ENCODE measurements around the gene RPL22. TPM values are rescaled to one million over a fixed set of nuclear protein-coding genes. Genes with fewer than 3 reads are reported as not detected.

The RPL22 gene
- total and polyA plus RNA-seq, 8 donors, result 186 to 378 (median 234) TPM

- peaks cover 0 to 8% (median 3%) of the 10 kb centered on the region in 4 donors for H3K27me3 ChIP-seq
- intact Hi-C loops (cut with DNase I), result no loop called here
- H3K27ac ChIP-seq, result no peak overlapping the region
- no peak for DNase-seq
- no peak for ATAC-seq
- H3K9me3 ChIP-seq, result no peaks in the 10 kb centered on the region
- FAIRE-seq, result no peak
- H3K4me1 ChIP-seq, result peaks cover 0 to 2% (median 0%) of the 10 kb centered on the region in 3 donors
- WGBS, 2 donors, result 84 to 89% methylated on average over 6 of the region's 6 CpGs
- H3K36me3 ChIP-seq, result no peaks in the 10 kb centered on the region
- no peak overlapping the region for H3K4me3 ChIP-seq
- TF ChIP-seq CTCF (IDR thresholded peaks at IDR 0.05), result no peak
Observed at GRCh38 chr1:6175411-6175828, 24.0 kb downstream of the RPL22 start.

GRCh38 chr1:6174621-6175410 is 24.6 kb downstream of the RPL22 start:
- WGBS, 2 donors, result 84 to 91% methylated on average over 5 of the region's 5 CpGs
- intact Hi-C loops (cut with DNase I), result no loop called here
- peaks cover 0 to 8% (median 3%) of the 10 kb centered on the region in 4 donors for H3K27me3 ChIP-seq
- H3K36me3 ChIP-seq, result no peaks in the 10 kb centered on the region
- peaks cover 0 to 2% (median 0%) of the 10 kb centered on the region in 3 donors for H3K4me1 ChIP-seq
- FAIRE-seq (no peak), ATAC-seq (no peak), DNase-seq (no peak)
- no peaks in the 10 kb centered on the region for H3K9me3 ChIP-seq
- H3K27ac ChIP-seq, result no peak overlapping the region
- no peak overlapping the region for H3K4me3 ChIP-seq
- TF ChIP-seq CTCF (IDR thresholded peaks at IDR 0.05), result no peak

DNA sequence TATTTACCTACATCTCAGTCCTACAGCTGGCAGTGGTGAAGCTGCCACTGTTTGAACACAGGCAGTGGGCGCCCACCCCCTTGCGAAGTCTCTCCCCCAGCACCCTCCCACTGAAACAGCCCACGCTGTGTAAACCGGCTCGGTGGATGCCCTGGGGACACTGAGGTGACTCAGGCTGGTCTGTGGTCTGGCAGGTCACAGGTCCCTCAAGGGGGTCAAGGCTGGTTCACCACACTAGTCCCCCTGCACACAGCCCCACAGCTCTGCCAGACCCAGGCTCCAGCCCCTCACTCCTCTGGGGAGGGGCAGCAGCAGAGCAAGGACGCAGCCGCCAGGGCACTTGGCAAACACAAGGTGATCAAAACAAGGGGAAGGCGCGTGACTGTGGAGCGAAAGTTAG is 26.8 kb downstream of the RPL22 start:
- Histone ChIP-seq H3K36me3 (no peaks in the 10 kb centered on the region), H3K4me3 (no peak overlapping the region), H3K4me1 (no peaks in the 10 kb centered on the region), H3K27me3 (no peaks in the 10 kb centered on the region), H3K9me3 (no peaks in the 10 kb centered on the region), H3K27ac (no peak overlapping the region)
- DNase-seq, result no peak
- intact Hi-C loops (cut with DNase I), result no loop called here
- FAIRE-seq, result no peak
- 64 to 65% methylated on average over 10 of the region's 10 CpGs for WGBS, 2 donors
- no peak for TF ChIP-seq CTCF (IDR thresholded peaks at IDR 0.05)
- ATAC-seq, result no peak

DNA sequence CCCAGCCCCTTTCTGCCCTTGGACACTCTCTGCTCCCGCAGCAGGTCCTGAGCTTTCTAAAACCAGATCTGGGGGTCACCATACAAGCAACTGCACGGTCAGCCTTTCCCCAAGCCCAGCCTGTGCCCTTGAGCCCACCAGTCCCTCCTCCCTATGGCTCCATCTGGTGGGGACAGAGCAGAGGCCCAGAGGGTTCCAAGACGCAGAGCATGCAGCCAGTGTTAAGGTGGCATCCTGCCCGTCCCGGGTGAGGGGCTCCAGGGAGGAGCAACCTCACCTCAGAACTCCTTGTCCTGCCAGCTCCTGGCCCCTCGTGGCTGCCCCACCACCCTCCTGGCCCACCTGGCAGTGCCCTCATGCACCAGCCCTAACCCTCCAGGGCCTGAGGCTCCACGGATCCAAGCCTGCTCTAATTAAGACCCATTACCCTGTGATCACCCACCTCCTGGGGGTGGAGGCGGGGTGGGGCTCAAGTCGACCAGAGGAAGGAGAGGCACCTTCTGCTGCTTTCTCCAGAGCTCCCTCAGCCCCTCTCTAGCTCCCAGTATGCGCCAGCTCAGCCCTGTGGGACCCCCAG is 27.8 kb downstream of the RPL22 start:
- no peaks in the 10 kb centered on the region for H3K4me1 ChIP-seq
- intact Hi-C loops (cut with DNase I), result no loop called here
- 27 to 34% methylated on average over 10 of the region's 10 CpGs for WGBS, 2 donors
- no peaks in the 10 kb centered on the region for H3K36me3 ChIP-seq
- FAIRE-seq (no peak), DNase-seq (no peak), ATAC-seq (no peak)
- H3K9me3 ChIP-seq, result no peaks in the 10 kb centered on the region
- H3K27me3 ChIP-seq, result no peaks in the 10 kb centered on the region
- H3K27ac ChIP-seq, result no peak overlapping the region
- no peak overlapping the region for H3K4me3 ChIP-seq
- TF ChIP-seq CTCF (IDR thresholded peaks at IDR 0.05), result no peak

DNA sequence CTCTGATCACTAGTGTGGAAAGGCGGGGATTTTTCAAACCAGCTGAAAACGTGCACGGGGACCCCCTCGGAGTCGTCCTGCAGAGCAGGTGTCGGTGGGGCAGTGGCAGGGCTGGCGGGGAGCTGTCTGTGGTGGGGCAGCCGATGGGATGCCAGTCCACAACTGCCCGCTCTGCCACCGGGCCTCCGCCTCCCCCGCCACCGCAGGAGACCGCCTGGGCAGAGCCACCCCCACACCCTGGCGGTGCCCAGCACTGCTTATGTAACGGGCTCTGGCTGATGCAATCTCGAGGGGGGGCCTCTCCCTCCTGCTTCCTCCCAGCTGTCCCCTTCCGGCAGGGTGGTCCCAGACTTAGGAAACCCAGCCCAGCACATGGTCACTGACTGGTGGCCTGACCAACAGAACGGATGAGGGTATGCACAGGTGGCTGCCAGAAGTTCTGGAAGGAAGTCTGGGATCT is 28.6 kb downstream of the RPL22 start:
- no peak for TF ChIP-seq CTCF (IDR thresholded peaks at IDR 0.05)
- intact Hi-C loops (cut with DNase I), result no loop called here
- no peak overlapping the region for H3K4me3 ChIP-seq
- no peaks in the 10 kb centered on the region for H3K27me3 ChIP-seq
- H3K27ac ChIP-seq, result no peak overlapping the region
- peak in 1 of 4 donors; percentile 12 for ATAC-seq
- no peaks in the 10 kb centered on the region for H3K36me3 ChIP-seq
- FAIRE-seq, result no peak
- H3K4me1 ChIP-seq, result no peaks in the 10 kb centered on the region
- DNase-seq, result no peak
- H3K9me3 ChIP-seq, result no peaks in the 10 kb centered on the region
- WGBS, 2 donors, result 67 to 70% methylated on average over 19 of the region's 19 CpGs

All from pancreas (tissue), 10 donors.